Measurements from ENCODE around the gene EMC8.

EMC8 gene

GRCh38 chr16:85752511-85753420 is 46.6 kb downstream of the EMC8 start:
- DNase-seq: peak in 1 of 2 experiments; percentile 28

DNA sequence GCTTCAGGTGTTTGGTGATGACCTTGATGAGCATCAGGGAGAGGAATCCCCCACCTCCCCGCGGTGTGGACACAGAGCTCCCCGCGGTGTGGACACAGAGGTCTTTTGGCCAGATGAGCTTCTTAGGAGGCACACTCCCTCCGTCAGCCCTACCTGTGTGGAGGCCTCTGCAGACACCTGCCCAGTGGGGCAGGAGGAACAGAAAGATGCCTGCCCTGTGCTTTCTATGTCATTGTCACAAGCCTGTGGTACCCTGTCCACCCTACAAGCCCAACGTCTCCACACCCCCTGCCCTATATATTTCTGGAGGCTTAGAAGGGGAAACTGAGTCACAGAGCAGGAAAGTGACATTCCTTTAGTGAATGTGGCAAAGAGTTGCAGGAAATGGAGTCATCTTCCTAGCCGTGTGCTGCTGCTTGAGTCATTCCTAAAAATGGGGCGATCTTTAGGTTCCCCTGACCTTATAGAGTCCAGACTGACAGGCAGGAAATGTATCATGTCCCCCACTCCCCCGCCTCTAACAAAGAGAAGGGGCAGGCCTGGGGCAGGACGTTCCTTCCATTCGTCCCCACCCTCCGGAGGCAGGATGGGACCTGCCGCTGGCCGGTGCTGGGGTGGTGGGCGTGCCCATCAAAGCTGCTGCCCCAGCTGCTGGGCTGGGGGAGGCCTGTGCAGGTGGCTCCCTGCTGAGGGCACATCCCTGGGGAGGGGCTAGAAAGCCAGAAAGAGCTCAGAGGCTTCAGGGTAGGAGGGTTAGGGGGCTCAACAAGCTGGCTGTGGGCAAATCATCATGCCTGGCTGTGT is 47.4 kb downstream of the EMC8 start:
- DNase-seq: no peak

DNA sequence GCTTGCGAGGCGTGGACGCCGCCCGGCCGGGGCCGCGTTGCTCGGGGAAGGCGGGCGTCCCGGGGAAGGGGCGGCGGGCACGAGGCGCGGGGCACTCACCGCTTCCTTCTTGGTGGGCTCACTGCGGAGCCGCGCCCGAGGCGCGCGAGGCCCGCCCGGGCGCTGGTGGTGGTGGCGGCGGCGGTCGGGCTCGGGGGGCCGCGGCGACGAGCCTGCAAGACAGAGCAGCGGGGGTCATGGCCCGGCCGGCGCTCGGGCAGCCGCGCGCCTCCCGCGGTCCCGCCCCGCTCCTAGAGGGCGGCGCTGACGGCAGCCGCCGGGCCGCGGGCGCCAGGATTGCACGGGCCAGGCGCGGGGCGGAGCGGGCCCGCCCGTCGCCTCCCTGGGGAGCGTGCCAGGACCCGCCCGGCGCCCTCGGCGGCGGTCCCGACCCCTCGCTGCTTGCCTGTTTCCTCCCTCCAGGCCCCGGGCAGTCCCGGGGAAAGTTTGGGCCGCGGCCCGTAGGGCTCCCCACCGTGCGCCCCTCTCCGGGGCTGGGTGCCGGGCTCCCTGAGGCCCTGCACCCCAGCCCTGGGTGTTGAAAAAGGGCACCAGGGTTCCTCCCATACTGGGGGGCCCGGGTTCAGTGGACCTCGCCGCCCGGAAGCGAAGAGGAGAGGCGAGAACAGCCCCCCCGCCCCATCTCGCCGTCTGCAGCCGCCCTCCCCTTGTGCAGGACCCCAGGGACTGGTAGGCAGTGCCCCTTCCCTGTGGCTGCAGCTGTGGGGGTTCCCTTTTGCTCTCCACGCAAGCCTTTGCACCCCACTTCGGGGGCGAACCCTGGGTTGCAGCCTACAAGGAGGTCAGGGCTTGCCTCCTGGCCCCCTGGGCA is 48.3 kb downstream of the EMC8 start, which contains the start of gene C16orf74:
Gene C16orf74 (minus strand): TSS at position 270 of the 871 bp plus-strand sequence. CDS start 15,879 bp downstream, outside the sequence.
- peak in 1 of 2 experiments; percentile 30 for DNase-seq

DNA sequence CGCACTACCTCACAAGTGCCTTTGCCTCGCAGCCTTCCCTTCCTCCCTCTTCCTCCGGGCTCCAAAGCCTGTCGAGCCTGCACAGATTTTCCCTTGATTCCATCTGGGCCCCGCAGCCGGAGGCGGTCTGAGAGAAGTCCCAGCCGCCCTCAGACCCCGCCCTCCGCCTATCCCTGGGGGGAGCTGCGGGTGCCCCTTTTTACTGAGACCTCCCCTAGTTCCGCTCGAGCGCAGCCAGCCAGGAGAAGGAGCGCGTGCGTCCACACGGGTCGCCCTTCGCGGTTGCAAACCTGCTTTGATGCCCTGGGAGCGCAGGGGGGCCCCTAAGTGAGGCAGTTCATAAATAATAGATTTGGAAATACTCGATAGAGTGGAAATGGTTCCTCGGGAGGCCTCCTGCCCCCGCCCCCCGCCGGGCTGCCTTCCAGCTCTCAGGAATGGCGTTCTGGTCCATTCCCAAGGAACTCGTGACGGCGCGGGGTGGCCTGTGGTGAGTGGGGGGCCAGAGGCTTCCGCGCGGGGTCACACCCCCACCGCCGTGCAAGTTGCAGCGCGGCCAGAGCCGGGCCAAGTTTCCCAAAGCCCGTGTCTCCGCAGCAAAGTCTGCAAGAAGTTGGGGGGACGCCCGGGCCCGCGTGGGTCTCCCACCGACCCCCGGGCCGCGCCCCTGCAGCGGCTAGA is 49.1 kb downstream of the EMC8 start:
- DNase-seq: no peak

DNA sequence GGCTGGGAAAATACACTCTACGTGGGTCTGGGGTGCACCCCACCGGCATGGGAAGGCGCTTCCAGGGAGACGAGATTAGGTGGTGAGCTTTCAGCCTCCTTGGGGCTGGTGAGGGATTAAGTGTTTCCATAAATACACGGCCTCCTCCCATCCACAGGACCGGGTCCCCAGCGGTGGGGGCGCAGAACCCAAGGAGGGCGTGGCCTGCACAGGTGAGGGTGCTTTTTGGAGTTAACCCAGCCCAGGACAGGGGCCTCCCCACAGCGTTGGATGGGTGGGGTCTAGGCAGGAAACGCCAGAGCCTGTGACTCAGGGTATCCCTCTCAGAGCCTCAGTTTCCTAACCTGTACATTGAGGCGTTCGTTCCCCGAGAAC is 49.6 kb downstream of the EMC8 start:
- no peak for DNase-seq

DNA sequence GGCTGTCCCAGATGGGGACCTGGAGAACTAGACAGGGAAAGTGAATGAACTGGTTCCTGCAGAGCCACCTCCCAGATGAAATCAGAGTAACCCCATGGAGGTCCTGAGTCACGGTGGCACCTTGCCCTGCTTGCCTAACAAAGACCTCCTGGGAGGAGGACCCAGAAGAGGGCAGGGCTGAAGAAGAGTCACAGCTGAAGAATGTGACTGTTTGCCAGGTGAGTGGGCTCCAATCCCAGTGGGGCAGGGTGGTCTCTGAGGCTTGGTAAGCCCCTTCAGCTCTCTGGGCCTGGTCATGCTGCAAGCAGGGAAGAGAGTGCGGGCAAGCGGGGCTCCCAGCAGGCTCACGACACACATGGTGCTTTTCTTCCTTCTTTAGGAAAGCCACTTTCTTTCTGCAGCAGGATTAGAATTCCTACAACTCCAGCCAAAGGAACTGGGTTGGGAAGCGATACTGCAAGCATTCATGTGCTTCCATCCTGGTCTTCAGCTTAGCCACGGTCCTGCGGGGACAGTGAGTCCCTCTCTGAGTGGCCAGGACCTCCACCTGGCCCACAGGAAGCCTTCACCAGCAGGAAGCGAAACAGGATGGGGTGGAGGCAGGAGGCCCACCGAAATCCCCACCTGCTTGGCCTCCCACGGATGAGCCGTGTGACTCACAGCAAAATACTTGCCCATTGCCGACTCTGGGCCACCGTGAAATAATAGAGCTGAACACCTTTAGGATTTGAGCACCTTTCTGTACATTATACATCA is 52.7 kb downstream of the EMC8 start:
- no peak for DNase-seq

GRCh38 chr16:85738923-85739715 is 60.2 kb downstream of the EMC8 start:
- DNase-seq: no peak

DNA sequence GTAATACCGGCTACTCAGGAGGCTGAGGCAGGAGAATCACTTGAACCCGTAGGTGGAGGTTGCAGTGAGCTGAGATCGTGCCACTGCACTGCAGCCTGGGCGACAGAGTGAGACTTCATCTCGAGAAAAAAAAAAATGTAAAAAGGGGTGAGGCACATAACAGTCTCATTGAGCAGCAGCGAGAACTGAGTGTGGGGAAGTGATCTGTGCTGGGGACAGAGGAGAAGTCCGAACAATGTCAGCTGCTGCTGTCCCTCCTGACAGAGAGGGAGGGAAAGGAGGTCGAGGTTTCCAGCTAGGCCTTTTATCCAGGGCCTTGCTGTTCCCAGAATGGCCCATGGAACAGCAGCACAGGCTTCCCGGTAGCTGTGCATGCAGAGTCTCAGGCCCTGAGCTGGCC is 62.4 kb downstream of the EMC8 start:
- no peak for DNase-seq

DNA sequence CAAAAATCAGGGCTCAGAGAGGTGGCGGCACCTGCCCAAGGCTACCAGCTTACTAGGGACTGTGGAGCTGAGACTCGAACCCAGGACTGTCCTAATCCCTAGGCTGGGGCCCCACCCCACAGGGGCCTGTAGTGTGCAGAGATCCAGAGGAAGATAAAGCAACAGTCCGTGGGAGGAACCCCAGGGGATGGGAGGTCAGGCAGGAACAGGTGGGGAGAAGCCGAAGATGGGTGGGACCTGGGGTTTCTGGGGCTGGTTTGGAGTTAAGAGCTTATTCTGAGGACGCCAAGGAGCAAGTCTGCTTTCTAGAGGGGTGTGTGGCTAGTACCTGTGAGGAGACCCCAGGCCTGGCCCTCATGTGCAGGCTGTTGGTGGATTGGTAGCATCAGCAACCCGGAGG is 63.4 kb downstream of the EMC8 start:
- no peak for DNase-seq

- no peak for DNase-seq
Measured at GRCh38 chr16:85735225-85735635, 64.1 kb downstream of the EMC8 start.

DNA sequence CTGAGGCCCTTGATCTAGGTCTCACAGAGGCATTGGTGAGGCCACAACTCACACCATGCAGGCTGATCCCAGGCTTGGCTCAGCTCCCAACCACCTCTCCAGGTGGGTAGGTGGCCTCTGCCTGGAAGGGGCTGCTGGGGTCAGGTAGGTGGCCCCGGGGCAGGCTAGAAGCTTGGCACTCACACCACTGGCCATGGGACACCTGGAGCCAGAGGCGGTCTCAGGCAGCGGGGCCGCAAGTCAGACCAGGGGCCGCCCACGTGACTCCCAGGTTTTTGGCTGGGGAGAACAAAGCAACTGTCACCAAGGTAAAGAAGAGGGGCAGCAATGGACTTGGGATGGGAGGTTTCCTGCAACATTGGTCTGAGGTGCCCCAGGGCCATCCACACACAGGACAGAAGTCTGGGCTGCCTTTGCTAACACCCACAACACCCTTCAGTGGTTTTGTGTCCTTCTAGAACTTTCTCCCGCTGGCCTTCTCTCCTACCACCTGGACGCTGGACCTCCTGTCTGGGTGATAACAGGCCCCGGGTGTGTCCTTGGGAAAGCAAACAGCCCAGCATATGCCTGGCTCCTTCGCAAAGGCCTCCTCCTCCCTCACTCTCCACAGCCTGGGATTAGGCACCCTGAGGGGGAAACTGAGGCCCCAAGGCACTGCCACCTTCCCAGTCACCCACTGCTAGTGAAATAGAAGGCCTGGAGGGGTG is 64.9 kb downstream of the EMC8 start:
- DNase-seq: no peak

GRCh38 chr16:85733839-85734170 is 65.5 kb downstream of the EMC8 start:
- no peak for DNase-seq

GRCh38 chr16:85733155-85733838 is 66.0 kb downstream of the EMC8 start:
- no peak for DNase-seq

DNA sequence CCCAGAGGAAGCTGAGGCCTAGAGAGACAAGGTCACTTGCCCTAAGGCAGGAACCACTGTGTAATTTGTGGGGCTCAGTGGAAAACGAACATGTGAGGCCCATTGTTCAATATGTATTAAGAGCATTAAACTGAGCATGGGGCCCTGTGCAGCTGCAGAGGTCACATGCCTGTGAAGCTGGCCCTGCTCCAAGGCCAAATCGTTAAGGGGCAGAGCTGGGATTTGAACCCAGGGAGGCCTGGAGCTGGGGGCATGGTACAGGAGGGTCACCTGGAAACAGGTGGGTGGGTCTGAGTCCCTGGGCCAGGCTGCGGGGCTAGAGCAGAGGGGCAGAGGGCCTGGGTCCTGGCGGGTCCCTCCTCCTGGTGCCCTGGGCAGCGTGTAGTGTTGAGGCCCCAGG is 68.2 kb downstream of the EMC8 start:
- DNase-seq: no peak

- DNase-seq: no peak
Measured at GRCh38 chr16:85730186-85730465, 69.2 kb downstream of the EMC8 start.

GRCh38 chr16:85729452-85730185 is 69.7 kb downstream of the EMC8 start:
- DNase-seq: no peak

- no peak for DNase-seq
Measured at GRCh38 chr16:85728879-85729278, 70.5 kb downstream of the EMC8 start.
